Smooth muscle cell of bladder (primary cell): ENCODE data around the gene MAGEC2. TPM values are rescaled to one million over a fixed set of nuclear protein-coding genes. Genes with fewer than 3 reads are reported as not detected.

Experiments used
- total RNA-seq: library from RNA; depleted of rRNA; stranded (reverse); fragments of >200 nt; gene quantifications from 2 replicates; pipeline ENCODE4 v1.2.3, GENCODE V29; 2014

The MAGEC2 gene
- 0.09 and 0.14 TPM in 2 replicates for total RNA-seq

GRCh38 chrX:142204522-142205433, at the start of gene MAGEC2:
MAGEC2 (minus strand) TSS chrX:142205290; CDS start chrX:142203987, 1,303 bp downstream.

